Erythroblast (primary cell): ENCODE results near the gene FLRT2.

ENCODE experiments used
- GATA1 ChIP-seq: IDR thresholded peaks from 2 replicates; pipeline ENCODE4 v1.6.1; 2011; ENCODE audit warnings: low read depth, mild to moderate bottlenecking, control low read depth, low read length, moderate library complexity
- POLR2A ChIP-seq: IDR thresholded peaks from 2 replicates; pipeline ENCODE4 v1.6.1; 2011; ENCODE audit warnings: mild to moderate bottlenecking, low read length

DNA sequence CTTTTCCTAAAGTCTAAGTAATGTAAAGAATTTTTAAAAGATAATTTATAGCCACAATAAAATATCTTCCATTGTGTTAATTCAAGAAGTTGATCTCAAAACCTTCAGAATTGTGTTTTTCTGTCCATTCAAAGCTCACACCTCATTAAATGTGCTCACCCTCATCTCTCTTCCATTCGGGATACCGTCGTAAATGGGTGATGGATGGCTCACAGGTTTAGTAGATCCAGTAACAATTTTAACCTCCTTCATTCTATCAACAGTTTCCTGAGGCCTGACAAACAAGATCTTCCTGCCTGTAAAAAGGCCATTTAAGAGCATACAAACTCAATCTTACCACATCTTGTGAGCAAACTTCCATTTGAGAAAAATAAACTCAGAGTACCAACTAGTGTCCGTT, 9.4 kb upstream of the FLRT2 start:
- TF ChIP-seq POLR2A: no peak
- no peak for TF ChIP-seq GATA1
